GM19025 (cell line): ENCODE measurements around the gene ESYT1.

ENCODE experiments used
- ATAC-seq: cut with Tn5 transposase; IDR thresholded peaks from one replicate; pipeline ENCODE4 v1.9.1; 2021; ENCODE audit warnings: mild to moderate bottlenecking, low read depth, moderate library complexity; ENCODE audit not compliant: unreplicated experiment

The ESYT1 gene

DNA sequence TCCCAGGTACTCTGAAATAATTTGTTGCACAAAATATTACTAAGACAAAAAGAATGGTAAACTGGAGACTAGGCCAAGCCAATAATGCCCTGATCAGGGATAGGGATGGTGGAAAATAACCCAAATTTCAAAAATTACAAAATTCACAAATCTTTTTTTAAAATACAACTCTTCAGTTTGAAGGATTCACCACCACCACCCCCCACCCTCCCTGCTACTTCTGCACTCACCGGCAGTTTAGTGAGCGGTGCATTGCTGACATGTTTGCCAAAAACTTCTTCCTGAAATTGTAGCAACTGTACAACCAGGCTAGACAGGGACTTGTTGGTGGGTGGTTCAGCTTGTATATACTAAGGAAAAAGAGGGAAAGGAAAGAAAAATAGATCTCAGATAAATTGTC is 58.9 kb downstream of the ESYT1 start:
- ATAC-seq: no peak

DNA sequence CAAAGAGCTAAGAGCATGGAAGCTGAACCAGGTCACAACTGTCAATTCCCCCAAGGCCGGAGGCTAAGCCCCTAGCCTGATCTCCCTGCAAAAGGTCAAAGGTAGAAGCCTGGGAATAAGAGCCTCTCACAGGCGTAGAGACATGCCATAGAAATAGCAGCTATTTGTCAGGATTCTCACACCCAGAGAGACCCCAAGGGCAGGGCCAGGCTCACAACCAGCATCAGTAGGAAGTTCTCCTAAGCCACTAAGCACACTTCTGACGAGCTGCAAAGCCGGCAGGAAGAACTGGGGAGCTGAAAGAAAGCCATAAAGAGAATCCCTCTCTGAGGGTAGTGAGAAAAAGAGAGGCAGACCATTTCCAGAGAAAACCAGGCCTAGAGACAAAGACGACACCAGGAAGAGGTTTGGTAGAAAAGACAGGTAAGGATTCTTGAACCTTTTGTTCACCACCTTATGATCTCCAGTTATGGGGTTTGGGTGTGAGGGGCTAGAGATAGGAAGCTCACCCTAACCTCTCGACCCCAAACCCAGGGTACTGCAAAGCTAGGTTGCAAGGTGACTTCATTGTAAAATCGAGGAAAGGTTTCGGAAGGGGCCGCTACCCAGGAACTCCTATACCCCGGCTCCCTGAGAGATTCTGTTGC is 60.2 kb downstream of the ESYT1 start:
- ATAC-seq: no peak

DNA sequence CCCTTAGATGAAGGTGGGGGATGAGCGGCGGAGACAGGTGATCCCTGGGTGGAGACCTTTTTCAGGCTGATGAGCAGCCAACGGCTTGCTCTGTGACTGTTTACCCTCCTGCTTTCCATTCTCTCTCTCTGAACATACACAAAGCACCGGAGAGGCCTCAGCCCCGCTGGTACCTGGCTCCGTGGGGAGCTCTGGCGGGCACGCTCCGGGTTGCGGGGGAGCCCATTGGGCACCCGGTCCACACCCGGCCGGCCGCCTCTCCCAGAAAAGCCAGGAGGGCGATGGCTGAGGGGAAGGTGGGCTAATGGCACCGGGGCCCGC is 60.7 kb downstream of the ESYT1 start:
- ATAC-seq: no peak

DNA sequence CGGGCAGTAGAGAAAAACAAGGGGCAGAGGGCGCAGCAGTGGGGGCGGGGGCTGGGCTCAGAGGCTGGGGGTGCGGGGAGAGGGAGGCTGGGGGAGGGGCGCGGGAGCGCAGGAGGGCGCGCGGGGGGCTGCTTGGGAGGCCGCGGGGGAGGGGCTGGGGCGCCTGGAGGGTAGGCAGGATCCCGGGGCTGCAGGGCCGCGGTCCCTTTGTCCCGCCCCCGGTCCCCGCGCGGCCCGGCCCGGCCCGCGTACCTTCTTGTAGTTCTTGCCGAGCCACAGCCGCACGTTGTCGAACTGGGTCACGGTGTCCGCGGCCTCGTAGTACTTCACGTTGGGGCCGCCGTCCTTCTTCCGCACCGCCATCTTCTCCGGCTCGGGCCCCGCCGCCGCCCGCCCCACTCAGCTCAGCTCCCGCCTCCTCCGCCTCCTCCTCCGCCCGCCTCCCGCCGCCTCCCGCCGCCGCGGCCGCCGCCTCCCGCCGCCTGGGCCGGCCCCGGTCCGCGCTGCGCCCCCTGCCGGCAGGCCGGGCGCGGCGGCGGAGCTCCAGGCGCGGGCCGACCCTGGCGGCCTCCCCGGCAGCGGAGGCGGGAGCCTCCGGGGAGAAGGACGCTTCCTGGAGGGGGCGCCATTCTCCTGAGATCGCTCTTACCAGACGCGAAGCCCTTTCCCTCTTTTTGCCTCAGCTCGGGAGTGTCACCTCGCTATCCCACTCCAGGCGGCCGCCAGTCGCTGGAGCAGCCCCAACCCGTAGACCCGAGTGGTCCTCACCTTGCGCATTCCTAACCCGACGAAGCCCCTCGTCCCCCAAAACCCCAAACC is 61.2 kb downstream of the ESYT1 start, which contains the start of gene SMARCC2:
SMARCC2 (minus strand) TSS at position 385 of the 819 bp plus-strand sequence; CDS start at position 363, 22 bp downstream.
- peak; percentile 76 for ATAC-seq

GRCh38 chr12:56189918-56190694 is 62.0 kb downstream of the ESYT1 start:
- peak; percentile 19 for ATAC-seq

DNA sequence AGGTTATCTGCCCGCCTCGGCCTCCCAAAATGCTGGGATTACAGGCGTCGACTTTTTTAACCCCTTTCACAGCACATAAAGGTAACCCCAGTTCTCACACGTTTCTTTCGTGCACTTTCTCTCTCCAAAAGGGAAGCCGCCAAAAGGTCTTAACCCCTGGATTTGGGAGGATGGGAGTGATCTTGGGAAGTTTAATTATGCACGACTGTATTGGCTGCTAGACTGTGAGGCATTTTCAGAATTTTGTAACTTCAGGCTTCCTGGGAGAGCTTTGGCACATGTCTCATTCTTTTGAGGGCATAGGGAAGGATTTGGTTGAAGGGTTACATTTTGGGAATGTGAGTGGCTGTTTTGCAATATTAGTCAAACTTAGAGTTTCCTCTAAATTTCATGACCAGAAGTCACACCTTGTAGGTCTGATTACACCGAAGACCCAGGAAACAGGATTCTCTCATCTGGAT is 62.7 kb downstream of the ESYT1 start:
- no peak for ATAC-seq

DNA sequence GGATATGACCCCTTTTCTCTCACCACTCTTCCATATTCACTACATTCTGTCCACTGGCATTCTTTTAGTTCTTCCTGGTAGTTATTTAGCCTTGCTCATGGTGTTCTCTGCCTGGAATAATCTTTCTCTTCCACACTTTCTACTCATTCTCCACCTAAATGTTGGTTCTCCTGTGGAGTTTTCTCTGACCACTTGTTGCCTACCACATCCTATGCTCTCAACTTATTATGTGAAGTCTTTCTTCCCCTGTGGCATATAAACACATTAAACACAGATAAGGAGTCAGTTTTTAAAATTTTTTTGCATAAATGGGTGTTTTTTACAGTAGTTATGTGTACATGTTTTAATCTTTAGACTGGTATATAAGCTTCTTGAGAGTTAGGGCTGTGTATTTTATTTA is 64.5 kb downstream of the ESYT1 start:
- ATAC-seq: no peak

DNA sequence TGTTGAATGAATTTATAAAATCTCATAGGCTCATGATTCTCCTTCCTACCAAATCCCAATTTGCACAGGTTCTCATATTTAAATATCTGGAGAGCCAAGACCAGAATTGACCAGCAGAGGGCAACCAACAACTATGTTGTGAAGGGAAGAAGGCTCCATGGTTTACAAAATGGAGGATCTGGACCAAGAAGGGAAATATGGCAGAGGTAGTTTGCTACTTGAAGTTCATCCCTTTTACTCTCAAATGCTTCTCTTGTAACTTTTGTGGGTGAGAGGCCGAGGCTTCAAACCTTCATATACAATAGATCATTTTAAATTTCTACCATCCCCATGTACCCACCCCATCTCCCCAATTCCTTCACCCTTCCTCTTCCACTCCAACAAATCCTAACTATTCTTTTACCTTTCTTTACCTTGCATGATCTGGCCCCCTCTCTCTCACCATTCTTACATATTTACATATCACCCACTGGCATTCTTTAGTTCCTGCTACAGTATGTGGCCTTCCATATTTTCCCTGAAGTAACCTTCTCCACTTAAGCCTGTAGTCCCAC is 65.0 kb downstream of the ESYT1 start:
- no peak for ATAC-seq
